Progenitor cell of endocrine pancreas (in vitro differentiated cells): Measurements from ENCODE around the gene ZNF280B. TPM values are rescaled to one million over a fixed set of nuclear protein-coding genes. Genes with fewer than 3 reads are reported as not detected.
A peak's percentile ranks its signal among the peaks of the same experiment; 100 is the strongest.

Experiments used
- DNase-seq: peaks from one replicate; pipeline ENCODE4 v3.0.0; 2021; ENCODE audit warnings: low spot score; ENCODE audit not compliant: unreplicated experiment
- H3K27ac Mint-ChIP-seq: 2 replicates; pipeline ENCODE4 v1.8.0; 2021; ENCODE audit warnings: mild to moderate bottlenecking, moderate library complexity, mixed read lengths
- H3K27me3 Mint-ChIP-seq: 2 replicates; pipeline ENCODE4 v1.8.0; 2021; ENCODE audit warnings: mixed read lengths
- H3K36me3 Mint-ChIP-seq: 2 replicates; pipeline ENCODE4 v1.8.0; 2022; ENCODE audit warnings: mixed read lengths; ENCODE audit not compliant: insufficient read depth
- H3K4me1 Mint-ChIP-seq: 2 replicates; pipeline ENCODE4 v1.8.0; 2021; ENCODE audit warnings: low read depth, mixed read lengths
- H3K4me3 Mint-ChIP-seq: 2 replicates; pipeline ENCODE4 v1.8.0; 2021; ENCODE audit warnings: low read depth, mild to moderate bottlenecking, moderate library complexity, mixed read lengths
- H3K9me3 Mint-ChIP-seq: 2 replicates; pipeline ENCODE4 v1.8.0; 2021; ENCODE audit warnings: low read depth, mixed read lengths
- total RNA-seq: library from RNA; stranded (reverse); gene quantifications from 2 replicates; pipeline ENCODE4 v1.2.1, GENCODE V29; 2021
- TF ChIP-seq, protein P1 (sequence below): fragments of 200-600 bp; sonication (generic); IDR thresholded peaks from one replicate; pipeline ENCODE4 v1.5.0; 2021; ENCODE audit warnings: antibody characterized with exemption, mild to moderate bottlenecking; ENCODE audit not compliant: unreplicated experiment

ZNF280B gene
- total RNA-seq, 1 donor from 2014 or later = 7.0 TPM

DNA sequence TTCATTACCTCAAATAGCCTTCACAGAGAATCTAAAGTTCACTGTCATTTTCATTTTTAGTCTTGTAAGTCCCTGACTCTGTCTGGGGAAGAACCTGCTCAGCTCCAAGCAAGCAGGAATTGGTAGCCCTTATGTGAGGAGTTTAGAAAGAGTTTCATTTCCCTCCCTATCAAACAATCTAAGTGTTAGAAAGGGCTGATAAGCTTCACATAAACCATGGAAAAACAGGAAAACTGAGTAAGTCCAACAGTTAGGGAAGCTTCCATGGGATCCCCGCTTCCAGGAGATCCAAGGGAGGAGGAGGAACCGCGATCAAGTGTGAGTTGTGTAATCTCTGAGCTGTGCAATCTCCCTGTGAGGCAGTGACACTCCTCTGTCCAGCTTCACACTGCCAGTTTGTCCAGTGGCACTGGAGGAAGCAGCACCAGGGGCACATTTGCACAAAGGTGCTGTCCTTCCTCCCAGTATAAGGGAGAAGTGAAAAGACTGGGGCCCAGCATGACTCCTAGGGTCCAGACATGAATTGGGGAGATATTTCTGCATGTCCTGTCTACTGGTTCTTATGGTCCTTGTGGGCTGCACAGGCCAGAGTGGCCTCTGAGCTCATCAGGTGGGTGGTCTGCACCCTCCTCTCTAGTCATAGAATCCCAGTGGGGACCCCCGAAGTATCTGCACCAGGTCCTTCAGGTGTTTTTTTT lies 46.2 kb upstream of the ZNF280B start:
- DNase-seq = no peak
- Mint-ChIP-seq H3K27ac (no peak overlapping the region), H3K4me1 (no peaks in the 10 kb centered on the region), H3K4me3 (no peak overlapping the region), H3K27me3 (peaks cover 41% of the 10 kb centered on the region), H3K36me3 (no peaks in the 10 kb centered on the region), H3K9me3 (no peaks in the 10 kb centered on the region)
- TF ChIP-seq, protein P1, sequence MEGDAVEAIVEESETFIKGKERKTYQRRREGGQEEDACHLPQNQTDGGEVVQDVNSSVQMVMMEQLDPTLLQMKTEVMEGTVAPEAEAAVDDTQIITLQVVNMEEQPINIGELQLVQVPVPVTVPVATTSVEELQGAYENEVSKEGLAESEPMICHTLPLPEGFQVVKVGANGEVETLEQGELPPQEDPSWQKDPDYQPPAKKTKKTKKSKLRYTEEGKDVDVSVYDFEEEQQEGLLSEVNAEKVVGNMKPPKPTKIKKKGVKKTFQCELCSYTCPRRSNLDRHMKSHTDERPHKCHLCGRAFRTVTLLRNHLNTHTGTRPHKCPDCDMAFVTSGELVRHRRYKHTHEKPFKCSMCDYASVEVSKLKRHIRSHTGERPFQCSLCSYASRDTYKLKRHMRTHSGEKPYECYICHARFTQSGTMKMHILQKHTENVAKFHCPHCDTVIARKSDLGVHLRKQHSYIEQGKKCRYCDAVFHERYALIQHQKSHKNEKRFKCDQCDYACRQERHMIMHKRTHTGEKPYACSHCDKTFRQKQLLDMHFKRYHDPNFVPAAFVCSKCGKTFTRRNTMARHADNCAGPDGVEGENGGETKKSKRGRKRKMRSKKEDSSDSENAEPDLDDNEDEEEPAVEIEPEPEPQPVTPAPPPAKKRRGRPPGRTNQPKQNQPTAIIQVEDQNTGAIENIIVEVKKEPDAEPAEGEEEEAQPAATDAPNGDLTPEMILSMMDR = no peak

GRCh38 chr22:22553735-22554586 lies 45.4 kb upstream of the ZNF280B start:
- Mint-ChIP-seq H3K4me1 (no peaks in the 10 kb centered on the region), H3K9me3 (no peaks in the 10 kb centered on the region), H3K36me3 (no peaks in the 10 kb centered on the region), H3K27ac (no peak overlapping the region), H3K4me3 (no peak overlapping the region), H3K27me3 (peaks cover 48% of the 10 kb centered on the region)
- DNase-seq = no peak
- TF ChIP-seq, protein P1 = no peak

DNA sequence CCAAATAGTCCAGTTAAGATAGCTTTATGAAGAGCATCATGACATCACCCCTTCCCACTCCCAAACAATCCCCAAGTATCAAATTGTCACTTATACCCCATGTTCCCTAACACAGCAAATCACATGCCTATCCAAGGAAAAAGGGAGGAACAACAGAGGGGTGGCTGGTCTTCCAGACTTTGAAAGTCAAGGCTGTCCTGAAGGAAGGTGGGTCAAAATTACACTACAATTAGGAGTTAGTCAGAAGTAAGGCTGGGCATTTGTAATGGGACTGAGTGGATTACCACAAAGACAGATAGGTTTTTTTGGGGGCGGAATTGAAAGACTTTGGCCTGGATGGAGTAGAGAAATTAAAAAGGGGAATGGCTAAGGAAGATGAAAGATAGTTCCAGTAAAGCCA lies 44.6 kb upstream of the ZNF280B start:
- Mint-ChIP-seq H3K4me1 (no peaks in the 10 kb centered on the region), H3K4me3 (no peak overlapping the region), H3K27ac (no peak overlapping the region), H3K9me3 (no peaks in the 10 kb centered on the region), H3K27me3 (peaks cover 56% of the 10 kb centered on the region), H3K36me3 (no peaks in the 10 kb centered on the region)
- no peak for DNase-seq
- TF ChIP-seq, protein P1 = no peak

DNA sequence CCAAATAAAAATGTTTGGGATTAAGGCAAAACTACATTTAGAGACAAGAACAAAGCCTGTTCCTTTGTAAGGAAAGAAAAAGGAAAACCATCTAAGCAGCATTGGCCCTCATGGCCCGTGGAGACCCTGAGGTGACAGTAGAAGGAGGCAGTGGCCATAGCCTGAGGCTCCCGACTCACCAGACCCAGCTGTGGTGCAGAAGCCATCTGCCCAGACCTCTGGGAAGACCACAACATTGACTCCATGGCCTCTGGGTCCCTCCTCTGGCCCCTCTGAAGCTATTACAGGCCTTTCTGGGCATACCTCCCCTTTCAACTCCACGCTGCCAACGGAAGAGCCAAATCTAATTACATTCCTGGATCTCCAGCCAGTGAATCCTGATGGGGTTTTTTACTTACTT lies 44.1 kb upstream of the ZNF280B start:
- Mint-ChIP-seq H3K36me3 (no peaks in the 10 kb centered on the region), H3K27ac (no peak overlapping the region), H3K4me1 (no peaks in the 10 kb centered on the region), H3K4me3 (no peak overlapping the region), H3K27me3 (peaks cover 62% of the 10 kb centered on the region), H3K9me3 (no peaks in the 10 kb centered on the region)
- DNase-seq = no peak
- TF ChIP-seq, protein P1 = peak; percentile 36

GRCh38 chr22:22550789-22551434 lies 42.4 kb upstream of the ZNF280B start:
- Mint-ChIP-seq H3K27ac (no peak overlapping the region), H3K36me3 (no peaks in the 10 kb centered on the region), H3K4me1 (no peaks in the 10 kb centered on the region), H3K27me3 (peaks cover 71% of the 10 kb centered on the region), H3K9me3 (no peaks in the 10 kb centered on the region), H3K4me3 (no peak overlapping the region)
- TF ChIP-seq, protein P1 = no peak
- DNase-seq = no peak
